Lung (tissue), 12 donors: ENCODE results near the gene SVIL. TPM values are rescaled to one million over a fixed set of nuclear protein-coding genes. Genes with fewer than 3 reads are reported as not detected.

Experiments used
- ATAC-seq: fragments of 200-7000 bp; cut with Tn5 transposase; one replicate; pipeline ENCODE4 v1.9.1; 2020; ENCODE audit warnings: moderate number of reproducible peaks; ENCODE audit not compliant: insufficient read depth, low FRiP score
- DNase-seq, 3 donors: peaks; one replicate each; pipeline ENCODE4 v3.0.0-alpha.2; 2013 to 2017
- H3K27ac ChIP-seq, 2 donors: one replicate each; pipeline ENCODE4 v1.5.1; 2013; ENCODE audit warnings: mild to moderate bottlenecking in 2 of 2, moderate library complexity in 2 of 2, control low read depth in 1 of 2, inconsistent platforms in 1 of 2, low read depth in 1 of 2, low read length in 1 of 2
- H3K27me3 ChIP-seq, 3 donors: one replicate each; pipeline ENCODE4 v1.5.1; 2013; ENCODE audit warnings: low read length in 2 of 3; ENCODE audit not compliant: control insufficient read depth in 3 of 3, insufficient read depth in 3 of 3
- H3K36me3 ChIP-seq, 4 donors: one replicate each; pipeline ENCODE4 v1.5.1; 2013; ENCODE audit warnings: low read length in 4 of 4, mild to moderate bottlenecking in 1 of 4, moderate library complexity in 1 of 4; ENCODE audit not compliant: control insufficient read depth in 4 of 4, insufficient read depth in 4 of 4
- H3K4me1 ChIP-seq, 5 donors: one replicate each; pipeline ENCODE4 v1.5.1; 2013; ENCODE audit warnings: low read length in 5 of 5, mild to moderate bottlenecking in 2 of 5, moderate library complexity in 1 of 5; ENCODE audit not compliant: control insufficient read depth in 5 of 5, insufficient read depth in 5 of 5
- H3K4me3 ChIP-seq: one replicate; pipeline ENCODE4 v1.5.1; 2013; ENCODE audit warnings: mild to moderate bottlenecking, control low read depth, moderate library complexity
- H3K9ac ChIP-seq, 2 donors: one replicate each; pipeline ENCODE4 v1.5.1; 2013; ENCODE audit warnings: low read length in 2 of 2, control low read depth in 1 of 2; ENCODE audit not compliant: insufficient read depth in 1 of 2
- H3K9me3 ChIP-seq, 4 donors: one replicate each; pipeline ENCODE4 v1.5.1; 2013; ENCODE audit warnings: low read length in 3 of 4, mild to moderate bottlenecking in 1 of 4, moderate library complexity in 1 of 4; ENCODE audit not compliant: control insufficient read depth in 4 of 4, insufficient read depth in 3 of 4
- WGBS, 2 donors: extraction: QIAGEN DNeasy Blood & Tissue Kit; methylation state at CpG; one replicate each; pipeline ENCODE4 v1.1.7; 2013; 5-methylcytosine and 5-hydroxymethylcytosine counted together
- polyA plus RNA-seq, 2 donors: library from polyadenylated mRNA; stranded (reverse); fragments of 200-250 nt; gene quantifications; one replicate each; pipeline ENCODE4 v1.2.1, GENCODE V29; 2013
- total RNA-seq, 2 donors: library from RNA; depleted of rRNA in 1 of 2; stranded (reverse); fragments of >200 nt in 1 of 2; gene quantifications; one replicate each; pipeline ENCODE4 v1.2.1, GENCODE V29; 2014 to 2021
- TF ChIP-seq, protein P1 (sequence below): IDR thresholded peaks from 2 replicates; pipeline ENCODE4 v1.5.1; 2012; ENCODE audit warnings: mild to moderate bottlenecking; ENCODE audit errors: control extremely low read depth, extremely low read depth
- donor health status: control.
- donor health status: control.
- donor health status: Bipolar disorder and iron deficiency.
- donor health status: healthy.
- donor health status: DM: yes; HTN: yes; CAD: no.

Gene SVIL
- total and polyA plus RNA-seq, 4 donors, result 13.6 to 117 (median 44.0) TPM

GRCh38 chr10:29472301-29473086, 162.3 kb downstream of the SVIL start:
- Histone ChIP-seq H3K9me3 (no peaks in the 10 kb centered on the region), H3K9ac (no peak overlapping the region), H3K27me3 (no peaks in the 10 kb centered on the region), H3K4me3 (no peak overlapping the region), H3K4me1 (peaks cover 0 to 4% (median 0%) of the 10 kb centered on the region in 5 donors), H3K36me3 (peaks cover 13 to 43% (median 25%) of the 10 kb centered on the region in 4 donors), H3K27ac (peak overlapping the region; percentile 7 to 48)
- WGBS, 2 donors, result 78 to 80% methylated on average over 5 of the region's 5 CpGs
- TF ChIP-seq, protein P1, sequence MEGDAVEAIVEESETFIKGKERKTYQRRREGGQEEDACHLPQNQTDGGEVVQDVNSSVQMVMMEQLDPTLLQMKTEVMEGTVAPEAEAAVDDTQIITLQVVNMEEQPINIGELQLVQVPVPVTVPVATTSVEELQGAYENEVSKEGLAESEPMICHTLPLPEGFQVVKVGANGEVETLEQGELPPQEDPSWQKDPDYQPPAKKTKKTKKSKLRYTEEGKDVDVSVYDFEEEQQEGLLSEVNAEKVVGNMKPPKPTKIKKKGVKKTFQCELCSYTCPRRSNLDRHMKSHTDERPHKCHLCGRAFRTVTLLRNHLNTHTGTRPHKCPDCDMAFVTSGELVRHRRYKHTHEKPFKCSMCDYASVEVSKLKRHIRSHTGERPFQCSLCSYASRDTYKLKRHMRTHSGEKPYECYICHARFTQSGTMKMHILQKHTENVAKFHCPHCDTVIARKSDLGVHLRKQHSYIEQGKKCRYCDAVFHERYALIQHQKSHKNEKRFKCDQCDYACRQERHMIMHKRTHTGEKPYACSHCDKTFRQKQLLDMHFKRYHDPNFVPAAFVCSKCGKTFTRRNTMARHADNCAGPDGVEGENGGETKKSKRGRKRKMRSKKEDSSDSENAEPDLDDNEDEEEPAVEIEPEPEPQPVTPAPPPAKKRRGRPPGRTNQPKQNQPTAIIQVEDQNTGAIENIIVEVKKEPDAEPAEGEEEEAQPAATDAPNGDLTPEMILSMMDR, result no peak
- DNase-seq, result no peak
- no peak for ATAC-seq

GRCh38 chr10:29471544-29471859, 163.3 kb downstream of the SVIL start:
- Histone ChIP-seq H3K36me3 (peaks cover 13 to 49% (median 30%) of the 10 kb centered on the region in 4 donors), H3K4me1 (peaks cover 0 to 4% (median 0%) of the 10 kb centered on the region in 5 donors), H3K9me3 (no peaks in the 10 kb centered on the region), H3K4me3 (no peak overlapping the region), H3K9ac (no peak overlapping the region), H3K27ac (no peak overlapping the region), H3K27me3 (no peaks in the 10 kb centered on the region)
- no peak for DNase-seq
- TF ChIP-seq, protein P1, result no peak
- ATAC-seq, result no peak
- WGBS, 2 donors, result 38 to 42% methylated on average over 1 of the region's 1 CpG

DNA sequence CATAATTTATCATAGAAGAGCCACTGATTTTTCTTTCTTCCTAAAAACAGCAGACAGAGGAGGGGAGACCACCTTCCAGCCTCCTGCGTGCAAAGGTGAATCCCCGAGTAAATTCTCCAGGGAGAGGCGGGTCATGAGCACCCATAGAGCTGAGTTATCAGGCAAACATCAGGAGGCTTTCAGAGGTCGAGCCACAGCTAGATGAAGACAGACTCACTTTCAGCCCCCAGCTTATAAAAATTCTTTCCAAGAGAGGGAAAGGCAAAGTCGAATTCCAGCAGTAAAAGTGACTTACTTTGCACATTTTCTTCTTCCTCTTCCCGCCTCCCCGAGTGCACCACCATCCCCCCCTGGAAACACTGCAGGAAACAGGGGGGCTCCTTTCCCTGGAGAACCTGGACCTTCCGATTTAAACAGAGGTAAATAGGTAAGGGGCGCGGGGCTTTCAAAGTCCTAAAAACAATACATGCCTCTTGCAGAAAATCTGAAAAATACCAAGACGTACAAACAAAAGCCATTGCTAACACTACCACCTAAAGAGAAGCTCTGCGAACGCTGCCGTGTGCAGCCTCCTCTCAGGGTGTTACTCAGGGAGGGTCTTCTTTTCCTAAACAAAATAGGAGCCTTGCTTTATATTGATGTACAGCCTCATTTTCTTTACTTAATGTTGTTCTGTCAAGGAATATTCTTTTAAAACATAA, 163.8 kb downstream of the SVIL start:
- H3K27ac ChIP-seq, result no peak overlapping the region
- ATAC-seq, result no peak
- peaks cover 0 to 4% (median 0%) of the 10 kb centered on the region in 5 donors for H3K4me1 ChIP-seq
- no peak for DNase-seq
- no peak overlapping the region for H3K4me3 ChIP-seq
- WGBS, 2 donors, result 75 to 79% methylated on average over 14 of the region's 14 CpGs
- H3K9ac ChIP-seq, result no peak overlapping the region
- H3K9me3 ChIP-seq, result no peaks in the 10 kb centered on the region
- TF ChIP-seq, protein P1, result no peak
- no peaks in the 10 kb centered on the region for H3K27me3 ChIP-seq
- H3K36me3 ChIP-seq, result peaks cover 13 to 49% (median 30%) of the 10 kb centered on the region in 4 donors
